HG03378 (cell line): Measurements from ENCODE around the gene LIPC.

Experiments
- ATAC-seq: cut with Tn5 transposase; IDR thresholded peaks from one replicate; pipeline ENCODE4 v1.9.1; 2021; ENCODE audit warnings: mild to moderate bottlenecking, moderate library complexity; ENCODE audit not compliant: unreplicated experiment

Gene LIPC

GRCh38 chr15:58431221-58432149, at the start of gene LIPC:
Gene LIPC (plus strand): TSS chr15:58431991. CDS start chr15:58432033, 42 bp downstream.
- no peak for ATAC-seq

- no peak for ATAC-seq
These were observed 47.9 kb upstream of the LIPC start for GRCh38 chr15:58383876-58384275.

- ATAC-seq: no peak
These were observed 47.1 kb upstream of the LIPC start for GRCh38 chr15:58384667-58385066.

GRCh38 chr15:58386081-58386480, 45.7 kb upstream of the LIPC start:
- no peak for ATAC-seq

- no peak for ATAC-seq
These were observed 45.1 kb upstream of the LIPC start for GRCh38 chr15:58386641-58387040.

- no peak for ATAC-seq
These were observed 44.7 kb upstream of the LIPC start for GRCh38 chr15:58387130-58387529.

- no peak for ATAC-seq
These were observed 43.6 kb upstream of the LIPC start for GRCh38 chr15:58388211-58388610.

- no peak for ATAC-seq
These were observed 41.7 kb upstream of the LIPC start for GRCh38 chr15:58390118-58390517.

- ATAC-seq: no peak
These were observed 41.1 kb upstream of the LIPC start for GRCh38 chr15:58390655-58391054.

GRCh38 chr15:58391088-58391487, 40.7 kb upstream of the LIPC start:
- no peak for ATAC-seq

GRCh38 chr15:58392141-58392540, 39.6 kb upstream of the LIPC start:
- no peak for ATAC-seq

- no peak for ATAC-seq
These were observed 39.1 kb upstream of the LIPC start for GRCh38 chr15:58392611-58393161.

- ATAC-seq: no peak
These were observed 38.5 kb upstream of the LIPC start for GRCh38 chr15:58393241-58393662.

GRCh38 chr15:58396181-58396580, 35.6 kb upstream of the LIPC start:
- ATAC-seq: no peak

GRCh38 chr15:58398071-58398470, 33.7 kb upstream of the LIPC start:
- ATAC-seq: no peak

- no peak for ATAC-seq
These were observed 33.1 kb upstream of the LIPC start for GRCh38 chr15:58398643-58399042.

GRCh38 chr15:58399739-58400138, 32.1 kb upstream of the LIPC start:
- no peak for ATAC-seq

- ATAC-seq: no peak
These were observed 30.5 kb upstream of the LIPC start for GRCh38 chr15:58401276-58401675.

- no peak for ATAC-seq
These were observed 29.7 kb upstream of the LIPC start for GRCh38 chr15:58401991-58402649.

- no peak for ATAC-seq
These were observed 28.2 kb upstream of the LIPC start for GRCh38 chr15:58403581-58403980.

- ATAC-seq: no peak
These were observed 27.8 kb upstream of the LIPC start for GRCh38 chr15:58404020-58404419.

- no peak for ATAC-seq
These were observed 27.1 kb upstream of the LIPC start for GRCh38 chr15:58404722-58405121.
